Tibial artery (tissue), 4 donors: ENCODE results near the gene LRRK2.

ENCODE experiments used
- DNase-seq, 2 donors: peaks; one replicate each; pipeline ENCODE4 v3.0.0-alpha.2; 2019
- H3K27ac ChIP-seq, 2 donors: fragments of 200-600 bp; sonication (generic) in 1 of 2; 1 replicate in 1 of 2; 2 replicates in 1 of 2; pipeline ENCODE4 v1.5.1; 2018 to 2019; ENCODE audit warnings: mild to moderate bottlenecking in 1 of 2
- H3K27me3 ChIP-seq, 2 donors: fragments of 200-600 bp; sonication (generic) in 1 of 2; one replicate each; pipeline versions ENCODE4 v1.5.1 to v1.6.0; 2016 to 2019
- H3K36me3 ChIP-seq, 3 donors: fragments of 200-600 bp; sonication (generic) in 2 of 3; one replicate each; pipeline ENCODE4 v1.5.1; 2016 to 2019; ENCODE audit warnings: mild to moderate bottlenecking in 2 of 3
- H3K4me1 ChIP-seq, 4 donors: fragments of 200-600 bp; sonication (generic) in 2 of 4; 1 replicate in 3 of 4; 2 replicates in 1 of 4; pipeline ENCODE4 v1.5.1; 2016 to 2019
- H3K4me3 ChIP-seq, 2 donors: fragments of 200-600 bp; sonication (generic) in 1 of 2; 1 replicate in 1 of 2; 2 replicates in 1 of 2; pipeline ENCODE4 v1.5.1; 2018 to 2019; ENCODE audit warnings: mild to moderate bottlenecking in 2 of 2
- H3K9me3 ChIP-seq, 3 donors: fragments of 200-600 bp; sonication (generic) in 1 of 3; one replicate each; pipeline ENCODE4 v1.5.1; 2016 to 2019
- CTCF ChIP-seq, 2 experiments: fragments of 200-600 bp in 1 of 2; fragments of 450-650 bp in 1 of 2; IDR thresholded peaks; one replicate each; pipeline ENCODE4 v1.5.1; 2017 to 2019; ENCODE audit warnings: antibody characterized with exemption in 2 of 2, mild to moderate bottlenecking in 1 of 2, moderate library complexity in 1 of 2
- intact Hi-C: fragments of 100-400 bp; cut with DNase I; formaldehyde crosslinking; loops from one replicate; pipeline ENCODE4 v1.15.0; 2023; ENCODE audit warnings: low total_unique reads

The LRRK2 gene

DNA sequence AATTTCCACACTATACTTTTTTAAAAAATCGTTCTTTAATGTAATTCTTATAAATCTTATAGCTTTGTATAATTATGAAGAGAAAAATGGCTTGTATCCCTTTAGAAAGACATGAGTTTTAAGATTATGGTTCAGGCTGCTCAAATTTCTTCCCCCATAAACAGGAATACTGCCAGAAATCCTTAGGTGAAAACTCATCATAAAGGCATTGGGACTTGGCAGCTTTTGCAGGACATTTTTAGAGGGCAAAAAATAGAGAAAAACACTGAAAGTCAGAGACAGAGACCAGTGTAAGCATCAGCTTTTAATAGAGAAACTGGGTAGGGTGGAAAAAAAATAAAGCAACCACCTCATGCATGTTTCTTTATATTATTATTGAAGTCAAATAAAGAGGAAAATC, 29.1 kb downstream of the LRRK2 start:
- Histone ChIP-seq H3K27ac (no peak overlapping the region), H3K4me3 (no peak overlapping the region), H3K9me3 (no peaks in the 10 kb centered on the region), H3K4me1 (no peaks in the 10 kb centered on the region), H3K27me3 (no peaks in the 10 kb centered on the region), H3K36me3 (peaks cover 20 to 66% (median 22%) of the 10 kb centered on the region in 3 donors)
- no peak for TF ChIP-seq CTCF (IDR thresholded peaks at IDR 0.05)
- intact Hi-C loops, result no loop called here
- no peak for DNase-seq

GRCh38 chr12:40254455-40255085, 29.8 kb downstream of the LRRK2 start:
- intact Hi-C loops, result no loop called here
- no peak overlapping the region for H3K27ac ChIP-seq
- no peak for DNase-seq
- H3K36me3 ChIP-seq, result peaks cover 21 to 69% (median 24%) of the 10 kb centered on the region in 3 donors
- no peaks in the 10 kb centered on the region for H3K9me3 ChIP-seq
- no peaks in the 10 kb centered on the region for H3K27me3 ChIP-seq
- H3K4me1 ChIP-seq, result no peaks in the 10 kb centered on the region
- no peak for TF ChIP-seq CTCF (IDR thresholded peaks at IDR 0.05)
- no peak overlapping the region for H3K4me3 ChIP-seq

DNA sequence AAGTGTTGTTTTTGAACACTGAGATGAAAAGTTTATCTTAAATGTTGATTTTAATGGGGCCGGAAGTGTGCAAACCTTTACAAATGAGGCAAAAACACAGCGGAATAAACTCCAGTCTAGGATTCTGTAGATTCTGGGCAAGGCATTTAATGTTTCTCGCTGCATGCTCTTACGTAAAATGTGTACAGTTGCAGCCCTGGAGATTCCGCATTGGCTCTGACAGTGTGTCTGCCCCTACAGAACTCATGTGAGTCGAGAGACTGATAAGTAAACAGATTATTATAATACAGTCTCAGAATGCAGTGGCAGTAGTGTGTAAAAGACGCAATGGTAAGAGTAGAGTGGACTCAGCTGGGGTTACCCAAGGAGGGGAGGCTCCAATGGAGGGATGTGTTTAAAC, 33.6 kb downstream of the LRRK2 start:
- no peak for TF ChIP-seq CTCF (IDR thresholded peaks at IDR 0.05)
- intact Hi-C loops, result no loop called here
- H3K9me3 ChIP-seq, result no peaks in the 10 kb centered on the region
- H3K4me1 ChIP-seq, result no peaks in the 10 kb centered on the region
- no peaks in the 10 kb centered on the region for H3K27me3 ChIP-seq
- H3K36me3 ChIP-seq, result peaks cover 8 to 53% (median 26%) of the 10 kb centered on the region in 3 donors
- no peak for DNase-seq
- H3K4me3 ChIP-seq, result no peak overlapping the region
- H3K27ac ChIP-seq, result no peak overlapping the region

- Histone ChIP-seq H3K27me3 (no peaks in the 10 kb centered on the region), H3K27ac (no peak overlapping the region), H3K4me3 (no peak overlapping the region), H3K9me3 (no peaks in the 10 kb centered on the region), H3K4me1 (no peaks in the 10 kb centered on the region), H3K36me3 (peaks cover 23 to 57% (median 40%) of the 10 kb centered on the region in 3 donors)
- no peak for TF ChIP-seq CTCF (IDR thresholded peaks at IDR 0.05)
- intact Hi-C loops, result no loop called here
- no peak for DNase-seq
Measured at GRCh38 chr12:40261937-40262336, 37.1 kb downstream of the LRRK2 start.

- intact Hi-C loops, result no loop called here
Measured at GRCh38 chr12:40262657-40263056, 37.9 kb downstream of the LRRK2 start.

More at GRCh38 chr12:40262657-40263056, 37.9 kb downstream of the LRRK2 start:
- Histone ChIP-seq H3K27ac (no peak overlapping the region), H3K36me3 (peaks cover 23 to 54% (median 40%) of the 10 kb centered on the region in 3 donors), H3K4me3 (no peak overlapping the region), H3K9me3 (no peaks in the 10 kb centered on the region), H3K4me1 (no peaks in the 10 kb centered on the region), H3K27me3 (no peaks in the 10 kb centered on the region)
- TF ChIP-seq CTCF (IDR thresholded peaks at IDR 0.05), result no peak
- DNase-seq, result no peak
